Spleen (tissue), 7 donors: ENCODE results near the gene ADRB2.

Source experiments
- CTCF ChIP-seq, 11 experiments: fragments of 200-600 bp in 7 of 11; fragments of 450-650 bp in 4 of 11; sonication (generic) in 4 of 11; IDR thresholded peaks in 8 of 11; conservative IDR thresholded peaks in 3 of 11; 1 replicate in 7 of 11; 2 replicates in 4 of 11; pipeline versions ENCODE4 v1.4.0 to v1.8.0; 2016 to 2021; ENCODE audit warnings: antibody characterized with exemption in 11 of 11, inconsistent platforms in 4 of 11, mild to moderate bottlenecking in 1 of 11
- POLR2A ChIP-seq, 3 donors: fragments of 450-650 bp; IDR thresholded peaks; one replicate each; pipeline ENCODE4 v1.5.1; 2017; ENCODE audit warnings: antibody characterized with exemption in 3 of 3, mild to moderate bottlenecking in 1 of 3
- POLR2AphosphoS5 ChIP-seq, 3 donors: sonication (generic); formaldehyde crosslinking; IDR thresholded peaks; one replicate each; pipeline ENCODE4 v1.5.1; 2017; ENCODE audit warnings: antibody characterized with exemption in 3 of 3
- donor health status: DM: no; HTN: no; CAD: no; lungs with moderate emphysema.
- donor health status: DM: no; HTN: no; CAD: no.
- donor health status: DM: no; HTN: no; CAD: no.

GRCh38 chr5:148788636-148789035, 37.8 kb upstream of the ADRB2 start:
- TF ChIP-seq CTCF (IDR thresholded peaks at IDR 0.05 in 8 of 11, conservative IDR thresholded peaks at IDR 0.05 in 3 of 11): no peak
- no peak for TF ChIP-seq POLR2A (IDR thresholded peaks at IDR 0.05)
- no peak for TF ChIP-seq POLR2AphosphoS5 (IDR thresholded peaks at IDR 0.05)
